H9 (cell line): ENCODE data around the gene ATOH7. TPM values are rescaled to one million over a fixed set of nuclear protein-coding genes. Genes with fewer than 3 reads are reported as not detected.

Experiments used
- DNase-seq: peaks from one replicate; pipeline ENCODE4 v3.0.0-alpha.2; 2017
- H2AFZ ChIP-seq: one replicate; pipeline ENCODE4 v1.6.1; 2013; ENCODE audit warnings: mild to moderate bottlenecking, low read length, control low read depth, moderate library complexity
- H2AK5ac ChIP-seq: 2 replicates; pipeline ENCODE4 v1.6.1; 2013; ENCODE audit warnings: low read length, control low read depth, mixed read lengths; ENCODE audit not compliant: insufficient read length
- H2BK120ac ChIP-seq: one replicate; pipeline ENCODE4 v1.6.1; 2013; ENCODE audit warnings: low read depth, mild to moderate bottlenecking, low read length, control low read depth, inconsistent platforms; ENCODE audit not compliant: poor library complexity, severe bottlenecking
- H2BK12ac ChIP-seq: 2 replicates; pipeline ENCODE4 v1.6.1; 2013; ENCODE audit warnings: low read length, control low read depth, mixed read lengths, low read depth; ENCODE audit not compliant: insufficient read length
- H2BK15ac ChIP-seq: 2 replicates; pipeline ENCODE4 v1.6.1; 2013; ENCODE audit warnings: low read depth, low read length, control low read depth
- H2BK20ac ChIP-seq: one replicate; pipeline ENCODE4 v1.6.1; 2013; ENCODE audit warnings: low read depth, mild to moderate bottlenecking, low read length, control low read depth, inconsistent platforms; ENCODE audit not compliant: poor library complexity, severe bottlenecking
- H2BK5ac ChIP-seq: 2 replicates; pipeline ENCODE4 v1.6.1; 2013; ENCODE audit warnings: low read length, control low read depth, mixed read lengths; ENCODE audit not compliant: insufficient read length
- H3K14ac ChIP-seq: 2 replicates; pipeline ENCODE4 v1.6.1; 2013; ENCODE audit warnings: low read length, control low read depth; ENCODE audit not compliant: insufficient read depth
- H3K18ac ChIP-seq: 2 replicates; pipeline ENCODE4 v1.6.1; 2013; ENCODE audit warnings: low read depth, mild to moderate bottlenecking, mixed read lengths, low read length, control low read depth; ENCODE audit not compliant: insufficient read length
- H3K23ac ChIP-seq: 2 replicates; pipeline ENCODE4 v1.6.1; 2013; ENCODE audit warnings: low read length, control low read depth, mixed read lengths, low read depth; ENCODE audit not compliant: insufficient read length
- H3K23me2 ChIP-seq: 2 replicates; pipeline ENCODE4 v1.6.1; 2013; ENCODE audit warnings: low read depth, mild to moderate bottlenecking, mixed read lengths, low read length, control low read depth; ENCODE audit not compliant: insufficient read length, poor library complexity, severe bottlenecking
- H3K27ac ChIP-seq: 2 replicates; pipeline ENCODE4 v1.5.1; 2013; ENCODE audit warnings: low read length, control low read depth, mixed read lengths, low read depth; ENCODE audit not compliant: insufficient read length
- H3K27me3 ChIP-seq: 2 replicates; pipeline ENCODE4 v1.6.1; 2013; ENCODE audit warnings: low read length, control low read depth, inconsistent platforms; ENCODE audit not compliant: insufficient read depth
- H3K4ac ChIP-seq: 2 replicates; pipeline ENCODE4 v1.6.1; 2013; ENCODE audit warnings: low read depth, mild to moderate bottlenecking, control low read depth, inconsistent platforms, low read length, moderate library complexity
- H3K4me1 ChIP-seq: 2 replicates; pipeline ENCODE4 v1.6.1; 2013; ENCODE audit warnings: low read length, control low read depth, inconsistent platforms; ENCODE audit not compliant: insufficient read depth
- H3K4me2 ChIP-seq: 2 replicates; pipeline ENCODE4 v1.6.1; 2013; ENCODE audit warnings: low read length, control low read depth, mixed read lengths; ENCODE audit not compliant: insufficient read length, insufficient read depth
- H3K56ac ChIP-seq: 2 replicates; pipeline ENCODE4 v1.6.1; 2013; ENCODE audit warnings: low read depth, mild to moderate bottlenecking, mixed read lengths, low read length, control low read depth; ENCODE audit not compliant: insufficient read length
- H3K79me1 ChIP-seq: 2 replicates; pipeline ENCODE4 v1.6.1; 2013; ENCODE audit warnings: low read depth, mild to moderate bottlenecking, moderate library complexity, low read length, control low read depth, inconsistent platforms; ENCODE audit not compliant: insufficient read depth, poor library complexity, severe bottlenecking
- H3K79me2 ChIP-seq: 2 replicates; pipeline ENCODE4 v1.6.1; 2013; ENCODE audit warnings: low read length, control low read depth, inconsistent platforms; ENCODE audit not compliant: insufficient read depth
- H3K9ac ChIP-seq: 2 replicates; pipeline ENCODE4 v1.6.1; 2013; ENCODE audit warnings: low read length, control low read depth, mixed read lengths; ENCODE audit not compliant: insufficient read length; ENCODE audit errors: extremely low read depth
- H3K9me3 ChIP-seq: one replicate; pipeline ENCODE4 v1.6.1; 2013; ENCODE audit warnings: low read depth, low read length, inconsistent platforms; ENCODE audit not compliant: control insufficient read depth
- H3T11ph ChIP-seq: one replicate; pipeline ENCODE4 v1.6.1; 2013; ENCODE audit warnings: mild to moderate bottlenecking, low read length, control low read depth, inconsistent platforms
- H4K20me1 ChIP-seq: one replicate; pipeline ENCODE4 v1.6.1; 2013; ENCODE audit not compliant: control insufficient read depth, insufficient read length, insufficient read depth
- H4K5ac ChIP-seq: 2 replicates; pipeline ENCODE4 v1.6.1; 2013; ENCODE audit warnings: low read depth, mild to moderate bottlenecking, mixed read lengths, low read length, control low read depth; ENCODE audit not compliant: insufficient read length
- H4K8ac ChIP-seq: replicated peaks from 2 replicates; pipeline ENCODE4 v1.6.1; 2013; ENCODE audit warnings: low read length, control low read depth, mixed read lengths, low read depth; ENCODE audit not compliant: insufficient read length
- H4K91ac ChIP-seq: 2 replicates; pipeline ENCODE4 v1.6.1; 2013; ENCODE audit warnings: low read depth, mild to moderate bottlenecking, moderate library complexity, mixed read lengths, low read length, control low read depth; ENCODE audit not compliant: insufficient read length
- H3K27ac Mint-ChIP-seq, 3 experiments: 2 replicates in 2 of 3; 3 replicates in 1 of 3; pipeline ENCODE4 v1.8.0; 2020 to 2021; ENCODE audit warnings: mixed read lengths in 3 of 3, mild to moderate bottlenecking in 1 of 3, moderate library complexity in 1 of 3
- H3K27me3 Mint-ChIP-seq: 2 replicates; pipeline ENCODE4 v1.8.0; 2021; ENCODE audit warnings: low read depth, mild to moderate bottlenecking, moderate library complexity, mixed read lengths
- H3K36me3 Mint-ChIP-seq, 3 experiments: 2 replicates in 2 of 3; 3 replicates in 1 of 3; pipeline ENCODE4 v1.8.0; 2020 to 2021; ENCODE audit warnings: low read depth in 3 of 3, mixed read lengths in 3 of 3; ENCODE audit not compliant: insufficient read depth in 1 of 3
- H3K4me1 Mint-ChIP-seq, 2 experiments: 2 replicates each; pipeline ENCODE4 v1.8.0; 2020; ENCODE audit warnings: mixed read lengths in 2 of 2
- H3K4me3 Mint-ChIP-seq, 2 experiments: 2 replicates in 1 of 2; 3 replicates in 1 of 2; pipeline ENCODE4 v1.8.0; 2020 to 2021; ENCODE audit warnings: mild to moderate bottlenecking in 2 of 2, mixed read lengths in 2 of 2, moderate library complexity in 1 of 2
- H3K9me3 Mint-ChIP-seq, 2 experiments: 2 replicates in 1 of 2; 3 replicates in 1 of 2; pipeline ENCODE4 v1.8.0; 2020; ENCODE audit warnings: mild to moderate bottlenecking in 2 of 2, mixed read lengths in 2 of 2, moderate library complexity in 1 of 2
- CTCF ChIP-seq: fragments of 200-600 bp; sonication (generic); conservative IDR thresholded peaks from 3 replicates; pipeline ENCODE4 v1.8.0; 2021; ENCODE audit warnings: antibody characterized with exemption, mild to moderate bottlenecking
- WGBS: extraction: QIAGEN DNeasy Blood & Tissue Kit; methylation state at CpG from one replicate; pipeline ENCODE4 v1.1.7; 2013; ENCODE audit warnings: missing lambda C conversion rate, low lambda C conversion rate, mixed read lengths; ENCODE audit not compliant: insufficient read length; ENCODE audit errors: extremely low coverage; 5-methylcytosine and 5-hydroxymethylcytosine counted together
- total RNA-seq: library from RNA; stranded (reverse); gene quantifications from 2 replicates; pipeline ENCODE4 v1.2.1, GENCODE V29; 2021

ATOH7 gene
- total RNA-seq, 1 experiment from 2014 or later = 0.20 TPM

DNA sequence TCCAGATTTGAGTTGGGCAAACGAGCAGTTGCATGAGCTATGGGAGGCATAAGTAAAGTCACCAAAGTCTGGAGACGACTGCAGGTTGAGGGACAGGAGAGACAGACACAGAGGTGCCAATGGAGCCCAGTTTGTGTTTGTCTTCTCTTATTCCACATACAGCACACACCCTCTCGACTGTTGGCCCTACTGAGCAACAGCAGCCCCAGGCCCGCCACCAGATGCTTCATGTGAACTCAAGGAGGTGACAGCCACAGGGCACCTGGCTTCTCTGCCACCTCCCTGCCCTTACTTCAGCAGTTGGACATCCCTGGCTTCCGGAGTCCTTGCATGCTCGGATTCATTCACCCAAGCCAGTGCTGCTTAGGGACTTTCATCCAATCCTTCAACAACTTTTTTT is 6.5 kb upstream of the ATOH7 start:
- no peak overlapping the region for H2AK5ac ChIP-seq
- TF ChIP-seq CTCF = no peak
- no peak overlapping the region for H3K14ac ChIP-seq
- no peak overlapping the region for H2BK20ac ChIP-seq
- H3T11ph ChIP-seq = no peak overlapping the region
- H3K4me1 ChIP-seq = no peaks in the 10 kb centered on the region
- H4K20me1 ChIP-seq = no peaks in the 10 kb centered on the region
- H4K91ac ChIP-seq = no peak overlapping the region
- no peak for DNase-seq
- no peak overlapping the region for H4K5ac ChIP-seq
- H3K9ac ChIP-seq = no peak overlapping the region
- no peak overlapping the region for H2BK5ac ChIP-seq
- H3K56ac ChIP-seq = no peak overlapping the region
- Mint-ChIP-seq H3K4me3 (no peak overlapping the region), H3K27ac (no peak overlapping the region; a peak in 1 of 7 replicates), H3K36me3 (no peaks in the 10 kb centered on the region), H3K9me3 (no peaks in the 10 kb centered on the region), H3K27me3 (peaks cover 9% of the 10 kb centered on the region), H3K4me1 (no peaks in the 10 kb centered on the region)
- H3K79me1 ChIP-seq = no peaks in the 10 kb centered on the region
- H3K23ac ChIP-seq = no peak overlapping the region
- H3K18ac ChIP-seq = no peak overlapping the region
- H2BK12ac ChIP-seq = no peak overlapping the region
- no peak overlapping the region for H3K4me2 ChIP-seq
- H3K23me2 ChIP-seq = no peaks in the 10 kb centered on the region
- WGBS = no CpG with 5 or more reads among the region's 6 CpGs
- H3K9me3 ChIP-seq = no peaks in the 10 kb centered on the region
- no peak overlapping the region for H2AFZ ChIP-seq
- H3K4ac ChIP-seq = no peak overlapping the region
- no peaks in the 10 kb centered on the region for H3K79me2 ChIP-seq
- H2BK15ac ChIP-seq = no peak overlapping the region
- H3K27ac ChIP-seq = no peak overlapping the region
- H2BK120ac ChIP-seq = no peak overlapping the region
- H3K27me3 ChIP-seq = no peaks in the 10 kb centered on the region
- H4K8ac ChIP-seq = no peak overlapping the region
